SJCRH30 (cell line): ENCODE measurements around the gene ZBTB18. TPM values are rescaled to one million over a fixed set of nuclear protein-coding genes. Genes with fewer than 3 reads are reported as not detected.

Experiments
- DNase-seq, 2 experiments: peaks; one replicate each; pipeline ENCODE4 v3.0.0-alpha.2; 2015 to 2020
- H3K27ac ChIP-seq: fragments of 250-450 bp; sonication (Bioruptor Pico); 2 replicates; pipeline ENCODE4 v1.5.1; 2020; ENCODE audit warnings: mild to moderate bottlenecking, moderate library complexity
- H3K27me3 ChIP-seq: fragments of 250-450 bp; sonication (Bioruptor Pico); 2 replicates; pipeline ENCODE4 v1.5.1; 2020; ENCODE audit warnings: mild to moderate bottlenecking, moderate library complexity
- H3K36me3 ChIP-seq: fragments of 250-450 bp; sonication (Bioruptor Pico); 2 replicates; pipeline ENCODE4 v1.5.1; 2020; ENCODE audit warnings: mild to moderate bottlenecking, moderate library complexity
- H3K4me1 ChIP-seq: fragments of 250-450 bp; sonication (Bioruptor Pico); 2 replicates; pipeline ENCODE4 v1.5.1; 2020; ENCODE audit warnings: mild to moderate bottlenecking, moderate library complexity
- H3K4me3 ChIP-seq: fragments of 250-450 bp; sonication (Bioruptor Pico); 2 replicates; pipeline ENCODE4 v1.5.1; 2020; ENCODE audit warnings: mild to moderate bottlenecking, moderate library complexity
- H3K9me3 ChIP-seq: fragments of 250-450 bp; sonication (Bioruptor Pico); replicated peaks from 2 replicates; pipeline ENCODE4 v1.5.1; 2020; ENCODE audit warnings: mild to moderate bottlenecking, moderate library complexity
- total RNA-seq: library from RNA; depleted of rRNA; stranded (reverse); fragments of >200 nt; shearing (Covaris generic); gene quantifications from 2 replicates; pipeline ENCODE4 v1.2.3, GENCODE V29; 2014; rRNA removed

Gene ZBTB18
- total RNA-seq, 1 experiment from 2014 or later: 51.7 TPM

DNA sequence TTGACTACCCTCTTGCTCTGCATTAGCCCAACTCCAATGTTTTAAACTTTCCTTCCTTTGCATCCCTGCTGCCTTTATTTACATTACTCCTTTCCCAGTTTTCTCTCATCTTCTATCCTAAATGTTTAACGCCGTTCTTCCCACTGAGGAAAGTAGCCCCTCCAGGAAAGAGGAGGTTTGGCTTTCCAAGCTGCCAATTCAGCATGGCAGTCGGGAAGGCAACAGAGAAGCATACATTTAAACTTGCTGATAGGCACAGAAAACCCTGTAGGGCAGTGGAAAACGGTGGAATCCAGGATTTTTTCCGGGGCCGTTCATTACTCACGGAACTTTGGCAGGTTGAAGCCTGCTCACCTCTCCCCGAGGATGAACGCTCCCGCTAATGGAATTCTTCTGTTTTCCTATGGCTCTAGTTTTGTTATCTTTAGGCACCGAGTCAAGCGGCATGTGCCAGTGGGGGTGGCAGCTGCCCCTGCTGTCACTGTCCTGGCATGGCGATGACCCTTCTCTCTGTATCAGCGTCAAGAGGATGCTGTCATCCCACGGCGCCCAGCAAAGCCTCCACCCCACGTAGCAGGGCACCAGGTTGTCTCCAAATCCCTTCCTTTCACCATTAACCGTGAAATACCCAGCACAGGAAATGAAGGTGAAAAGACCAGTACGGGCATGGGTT, 48.3 kb downstream of the ZBTB18 start:
- no peak overlapping the region for H3K27ac ChIP-seq
- H3K4me1 ChIP-seq: peaks cover 31% of the 10 kb centered on the region
- DNase-seq: no peak
- 0 out of 2 replicates have a peak, but pooled peaks cover 3% of the 10 kb centered on the region for H3K9me3 ChIP-seq
- no peak overlapping the region for H3K4me3 ChIP-seq
- H3K27me3 ChIP-seq: no peaks in the 10 kb centered on the region
- H3K36me3 ChIP-seq: no peaks in the 10 kb centered on the region

- Histone ChIP-seq H3K4me3 (peak overlapping the region; percentile 45), H3K27ac (peak overlapping the region; percentile 84), H3K36me3 (no peaks in the 10 kb centered on the region), H3K27me3 (no peaks in the 10 kb centered on the region), H3K4me1 (peaks cover 40% of the 10 kb centered on the region), H3K9me3 (0 out of 2 replicates have a peak, but pooled peaks cover 3% of the 10 kb centered on the region)
- no peak for DNase-seq
Observed at GRCh38 chr1:244100276-244100675, 49.2 kb downstream of the ZBTB18 start.

DNA sequence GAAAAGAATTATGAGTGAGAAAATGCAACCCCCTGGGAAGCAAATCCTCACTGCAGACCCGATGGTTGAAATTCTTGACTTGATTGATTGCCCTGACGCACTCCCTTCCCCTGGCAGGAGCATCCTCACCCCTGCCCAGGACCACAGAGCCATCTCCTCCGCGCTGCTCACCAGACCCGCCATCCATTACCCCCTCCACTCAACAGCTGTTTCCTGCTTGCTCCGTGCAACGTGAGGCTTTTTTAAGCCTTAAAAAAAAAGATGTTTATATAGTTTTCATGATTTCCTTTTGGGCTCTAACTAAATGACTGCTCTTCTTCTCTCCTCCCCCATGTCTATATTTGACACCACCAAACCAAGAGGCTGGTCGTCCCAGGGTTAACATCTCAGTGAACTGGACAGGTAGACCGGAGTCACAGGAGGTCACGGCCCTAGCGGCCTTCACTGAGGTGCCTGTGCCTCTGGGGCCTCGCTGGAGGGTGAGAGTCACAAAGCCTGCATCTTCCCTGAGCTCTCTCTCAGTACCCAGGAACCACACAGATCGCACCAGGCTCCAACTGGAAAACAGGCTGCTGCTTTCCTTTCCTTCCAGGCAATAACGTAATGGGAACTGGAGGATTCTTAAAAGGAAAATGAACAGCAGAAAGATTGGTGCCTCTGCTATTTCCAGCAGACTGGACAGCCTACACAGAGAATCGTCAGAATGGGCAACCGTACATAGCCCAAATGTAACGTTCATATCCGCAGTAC, 49.8 kb downstream of the ZBTB18 start:
- H3K9me3 ChIP-seq: 0 out of 2 replicates have a peak, but pooled peaks cover 3% of the 10 kb centered on the region
- peak; percentile 70 to 76 for DNase-seq
- H3K4me1 ChIP-seq: peaks cover 46% of the 10 kb centered on the region
- H3K27ac ChIP-seq: peak overlapping the region; percentile 84
- H3K4me3 ChIP-seq: peak overlapping the region; percentile 45
- H3K27me3 ChIP-seq: no peaks in the 10 kb centered on the region
- H3K36me3 ChIP-seq: no peaks in the 10 kb centered on the region

DNA sequence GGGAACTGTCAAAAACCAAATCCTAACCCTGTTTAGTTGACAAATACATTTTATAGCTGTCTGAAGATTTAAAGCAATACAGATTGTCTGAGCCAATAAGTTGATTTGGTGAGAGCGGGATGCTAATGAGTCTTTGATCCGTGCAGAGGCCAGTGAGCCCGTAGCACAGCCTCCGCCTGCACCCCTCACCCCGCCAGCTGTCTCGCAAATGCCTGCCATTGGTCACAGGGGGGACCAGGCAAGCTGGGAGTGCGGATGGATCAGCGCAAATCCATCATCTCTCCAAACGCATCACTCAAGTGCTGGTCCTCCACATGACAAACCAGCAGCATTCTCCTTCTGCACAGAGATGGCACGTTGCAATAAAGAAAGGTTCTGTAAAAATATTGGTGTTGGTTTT, 51.0 kb downstream of the ZBTB18 start:
- peak; percentile 81 for DNase-seq
- no peaks in the 10 kb centered on the region for H3K27me3 ChIP-seq
- H3K4me1 ChIP-seq: peaks cover 58% of the 10 kb centered on the region
- H3K9me3 ChIP-seq: 0 out of 2 replicates have a peak, but pooled peaks cover 3% of the 10 kb centered on the region
- peak overlapping the region; percentile 84 for H3K27ac ChIP-seq
- H3K4me3 ChIP-seq: peak overlapping the region; percentile 18
- no peaks in the 10 kb centered on the region for H3K36me3 ChIP-seq

DNA sequence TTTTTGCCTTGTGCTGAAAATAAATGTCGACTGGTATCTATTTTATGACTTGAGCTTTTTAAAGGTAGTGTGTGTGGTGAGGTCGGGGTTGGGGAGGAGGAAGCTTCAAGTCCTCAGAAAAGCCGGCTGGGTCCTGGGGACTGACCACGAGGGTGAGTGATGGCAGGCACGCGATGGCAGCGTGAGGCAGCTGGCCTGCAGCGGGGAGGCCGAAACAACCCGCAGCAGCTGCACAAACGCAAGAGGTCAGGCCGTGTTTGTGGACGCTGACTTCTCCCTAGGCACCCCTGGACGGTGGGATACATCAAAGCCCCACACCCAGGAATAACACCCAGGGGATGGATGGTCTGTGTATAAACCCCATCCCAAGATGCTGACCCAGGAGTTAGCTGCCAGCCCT, 51.4 kb downstream of the ZBTB18 start:
- H3K27me3 ChIP-seq: no peaks in the 10 kb centered on the region
- no peaks in the 10 kb centered on the region for H3K36me3 ChIP-seq
- 0 out of 2 replicates have a peak, but pooled peaks cover 3% of the 10 kb centered on the region for H3K9me3 ChIP-seq
- H3K27ac ChIP-seq: peak overlapping the region; percentile 84
- DNase-seq: peak; percentile 68 to 73
- peak overlapping the region; percentile 18 for H3K4me3 ChIP-seq
- H3K4me1 ChIP-seq: peaks cover 62% of the 10 kb centered on the region

DNA sequence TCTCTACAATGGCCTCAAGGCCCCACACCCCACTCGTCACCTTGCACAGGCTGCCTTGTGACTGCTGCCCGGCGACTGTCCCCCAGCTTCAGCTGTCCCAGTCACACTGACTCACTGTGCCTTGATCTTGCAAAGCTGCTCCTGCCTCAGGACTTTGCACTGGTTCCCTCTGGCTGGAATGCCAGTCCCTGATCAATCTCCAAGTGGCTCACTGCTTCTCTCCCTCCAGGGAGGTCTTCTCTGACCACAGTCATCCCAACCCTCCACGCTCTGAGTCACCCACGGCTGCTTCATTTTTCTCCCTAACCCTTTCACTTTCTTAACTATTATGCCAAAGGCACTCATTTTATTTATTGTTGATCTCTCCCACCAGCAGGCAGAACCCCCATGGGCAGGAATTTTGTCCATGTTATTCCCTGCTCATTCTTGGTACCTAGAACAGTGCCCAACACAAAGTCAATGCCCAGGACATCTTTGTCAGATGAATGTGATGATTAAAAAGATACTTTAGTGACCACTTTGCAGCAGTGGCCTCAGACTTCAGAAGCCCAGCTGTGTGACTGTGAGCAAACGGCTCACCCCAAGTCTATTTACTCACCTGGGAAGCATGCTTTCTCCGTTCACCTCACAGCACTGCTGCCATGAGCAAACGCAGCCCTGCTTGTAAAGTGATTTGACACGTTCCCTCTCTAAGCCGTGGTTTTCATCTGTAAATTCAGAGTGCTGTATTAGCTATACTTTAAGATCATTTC, 53.4 kb downstream of the ZBTB18 start:
- Histone ChIP-seq H3K4me1 (peaks cover 65% of the 10 kb centered on the region), H3K4me3 (peak overlapping the region; percentile 16; the same call in 1 of the 2 replicates), H3K36me3 (no peaks in the 10 kb centered on the region), H3K9me3 (no peaks in the 10 kb centered on the region), H3K27me3 (no peaks in the 10 kb centered on the region), H3K27ac (peak overlapping the region; percentile 78)
- DNase-seq: peak; percentile 86 to 89

GRCh38 chr1:244106176-244106575, 55.1 kb downstream of the ZBTB18 start:
- Histone ChIP-seq H3K4me3 (no peak overlapping the region), H3K27ac (peak overlapping the region; percentile 93), H3K27me3 (no peaks in the 10 kb centered on the region), H3K9me3 (no peaks in the 10 kb centered on the region), H3K36me3 (no peaks in the 10 kb centered on the region), H3K4me1 (peaks cover 58% of the 10 kb centered on the region)
- no peak for DNase-seq

Other genes starting within 250 kb of the ZBTB18 start
- gene AKT3, start 201.0 kb upstream of the ZBTB18 start, total RNA-seq: 32.7 and 40.4 TPM in 2 replicates